SU-DHL-6 (cell line): ENCODE measurements around the gene TBC1D16.

Source experiments
- H2AFZ ChIP-seq: fragments of 200-600 bp; sonication (generic); 2 replicates; pipeline ENCODE4 v1.6.1; 2014; ENCODE audit warnings: low read depth, mild to moderate bottlenecking, moderate library complexity, mixed read lengths, antibody characterized with exemption, low read length; ENCODE audit not compliant: severe bottlenecking
- H3F3A ChIP-seq: fragments of 200-600 bp; shearing (Covaris generic); 2 replicates; pipeline ENCODE4 v1.6.0; 2016; ENCODE audit warnings: antibody characterized with exemption, mild to moderate bottlenecking; ENCODE audit not compliant: insufficient read depth
- H3K27ac ChIP-seq: fragments of 200-600 bp; sonication (generic); 2 replicates; pipeline ENCODE4 v1.5.1; 2016; ENCODE audit warnings: low read depth, mild to moderate bottlenecking, low read length, moderate library complexity, mixed read lengths
- H3K27me3 ChIP-seq: fragments of 200-600 bp; sonication (generic), shearing (Covaris generic); 2 replicates; pipeline ENCODE4 v1.6.0; 2014; ENCODE audit warnings: mild to moderate bottlenecking, low read length
- H3K36me3 ChIP-seq: fragments of 200-600 bp; sonication (generic); 2 replicates; pipeline ENCODE4 v1.6.1; 2014; ENCODE audit warnings: mild to moderate bottlenecking, low read length, mixed read lengths
- H3K4me2 ChIP-seq: fragments of 300-600, 200-600 bp; shearing (Covaris generic), sonication (generic); 2 replicates; pipeline ENCODE4 v1.6.0; 2014; ENCODE audit warnings: low read length, low read depth, mild to moderate bottlenecking; ENCODE audit not compliant: poor library complexity, severe bottlenecking
- H3K4me3 ChIP-seq: fragments of 200-600 bp; sonication (generic); 2 replicates; pipeline ENCODE4 v1.5.1; 2014; ENCODE audit warnings: antibody characterized with exemption, low read length, mild to moderate bottlenecking, mixed read lengths; ENCODE audit not compliant: insufficient read depth, poor library complexity, severe bottlenecking
- H3K79me2 ChIP-seq: fragments of 200-600 bp; sonication (generic); 2 replicates; pipeline ENCODE4 v1.6.1; 2014; ENCODE audit warnings: mild to moderate bottlenecking, low read length, moderate library complexity; ENCODE audit not compliant: insufficient read depth
- H3K9ac ChIP-seq: fragments of 200-600 bp; sonication (generic); 2 replicates; pipeline ENCODE4 v1.7.0; 2014; ENCODE audit warnings: mild to moderate bottlenecking, low read length
- H3K9me2 ChIP-seq: fragments of 200-600 bp; sonication (generic); replicated peaks from 2 replicates; pipeline ENCODE4 v1.6.1; 2014; ENCODE audit warnings: low read length; ENCODE audit not compliant: insufficient read depth
- H3K9me3 ChIP-seq: fragments of 200-600 bp; sonication (generic); 2 replicates; pipeline ENCODE4 v1.6.1; 2014; ENCODE audit warnings: low read length, mixed read lengths; ENCODE audit not compliant: insufficient read depth
- H4K20me1 ChIP-seq: fragments of 200-600 bp; sonication (generic); 2 replicates; pipeline ENCODE4 v1.6.1; 2014; ENCODE audit warnings: low read depth, mild to moderate bottlenecking, antibody characterized with exemption, low read length, moderate library complexity, mixed read lengths
- EZH2phosphoT487 ChIP-seq: fragments of 200-600 bp; sonication (generic), shearing (Covaris generic); conservative IDR thresholded peaks from 2 replicates; pipeline ENCODE4 v1.6.1; 2018; ENCODE audit warnings: mild to moderate bottlenecking, antibody characterized with exemption, low read length, moderate library complexity, mixed read lengths
- TF ChIP-seq, protein P1 (sequence below): fragments of 200-600 bp; sonication (generic); IDR thresholded peaks from one replicate; pipeline ENCODE4 v1.5.1; 2017; ENCODE audit warnings: antibody characterized with exemption, mild to moderate bottlenecking, low read length, moderate library complexity; ENCODE audit not compliant: insufficient read depth, poor library complexity, severe bottlenecking

TBC1D16 gene

DNA sequence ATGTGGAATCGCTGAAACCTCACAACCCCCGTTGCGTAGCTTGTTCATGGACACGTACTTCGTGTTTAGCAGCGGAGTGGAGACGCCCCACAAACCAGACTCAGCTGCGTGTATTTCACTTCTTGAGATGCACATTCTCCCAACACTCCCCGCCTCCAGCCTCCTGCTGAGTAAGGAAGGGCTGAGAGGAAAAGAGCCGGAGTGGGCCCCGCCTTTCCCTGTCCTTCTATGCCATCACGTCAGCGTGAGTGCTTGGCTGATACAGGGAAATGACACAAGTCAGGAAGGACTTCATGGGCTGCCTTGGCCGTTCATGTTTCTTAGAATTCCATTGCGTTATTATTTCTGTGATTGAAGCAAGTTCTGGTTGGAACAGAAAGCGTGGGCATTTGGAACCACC is 127.8 kb downstream of the TBC1D16 start:
- Histone ChIP-seq H3K27ac (no peak overlapping the region), H3K4me2 (no peak overlapping the region), H3K9me3 (no peaks in the 10 kb centered on the region), H3K4me3 (no peak overlapping the region), H4K20me1 (no peaks in the 10 kb centered on the region), H3F3A (no peaks in the 10 kb centered on the region), H3K36me3 (no peaks in the 10 kb centered on the region), H3K79me2 (no peaks in the 10 kb centered on the region), H2AFZ (no peak overlapping the region), H3K9ac (no peak overlapping the region), H3K27me3 (no peaks in the 10 kb centered on the region), H3K9me2 (no peaks in the 10 kb centered on the region)
- TF ChIP-seq, protein P1, sequence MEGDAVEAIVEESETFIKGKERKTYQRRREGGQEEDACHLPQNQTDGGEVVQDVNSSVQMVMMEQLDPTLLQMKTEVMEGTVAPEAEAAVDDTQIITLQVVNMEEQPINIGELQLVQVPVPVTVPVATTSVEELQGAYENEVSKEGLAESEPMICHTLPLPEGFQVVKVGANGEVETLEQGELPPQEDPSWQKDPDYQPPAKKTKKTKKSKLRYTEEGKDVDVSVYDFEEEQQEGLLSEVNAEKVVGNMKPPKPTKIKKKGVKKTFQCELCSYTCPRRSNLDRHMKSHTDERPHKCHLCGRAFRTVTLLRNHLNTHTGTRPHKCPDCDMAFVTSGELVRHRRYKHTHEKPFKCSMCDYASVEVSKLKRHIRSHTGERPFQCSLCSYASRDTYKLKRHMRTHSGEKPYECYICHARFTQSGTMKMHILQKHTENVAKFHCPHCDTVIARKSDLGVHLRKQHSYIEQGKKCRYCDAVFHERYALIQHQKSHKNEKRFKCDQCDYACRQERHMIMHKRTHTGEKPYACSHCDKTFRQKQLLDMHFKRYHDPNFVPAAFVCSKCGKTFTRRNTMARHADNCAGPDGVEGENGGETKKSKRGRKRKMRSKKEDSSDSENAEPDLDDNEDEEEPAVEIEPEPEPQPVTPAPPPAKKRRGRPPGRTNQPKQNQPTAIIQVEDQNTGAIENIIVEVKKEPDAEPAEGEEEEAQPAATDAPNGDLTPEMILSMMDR, result no peak
- no peak for TF ChIP-seq EZH2phosphoT487

DNA sequence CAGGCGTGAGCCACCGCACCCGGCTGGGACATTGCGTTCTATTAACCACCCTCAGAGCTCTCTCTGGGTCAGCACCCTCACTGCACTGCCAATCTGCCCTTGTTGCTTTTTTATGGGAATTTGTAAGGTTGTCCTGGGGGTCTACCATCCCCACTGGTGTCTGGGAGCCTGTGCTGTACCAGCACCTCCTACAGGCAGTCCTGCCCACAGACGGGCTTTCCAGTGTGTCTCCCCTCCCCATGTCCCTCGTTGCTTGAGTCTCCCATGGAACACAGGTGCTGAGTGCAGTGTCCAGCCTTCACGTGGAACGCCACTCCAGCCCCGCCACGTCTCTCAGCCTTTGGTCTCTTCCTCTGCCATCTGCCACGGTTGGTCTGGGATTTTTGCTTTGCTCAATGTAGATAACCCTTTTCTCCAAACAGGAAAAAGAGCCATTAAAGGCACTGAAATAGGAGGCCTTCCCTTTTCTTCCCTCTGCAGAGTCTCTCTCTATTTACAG is 128.4 kb downstream of the TBC1D16 start:
- H3K4me2 ChIP-seq, result no peak overlapping the region
- no peaks in the 10 kb centered on the region for H3K36me3 ChIP-seq
- H3K9me3 ChIP-seq, result no peaks in the 10 kb centered on the region
- TF ChIP-seq, protein P1, result no peak
- TF ChIP-seq EZH2phosphoT487, result no peak
- no peak overlapping the region for H3K27ac ChIP-seq
- H2AFZ ChIP-seq, result no peak overlapping the region
- no peaks in the 10 kb centered on the region for H3K79me2 ChIP-seq
- H3K4me3 ChIP-seq, result no peak overlapping the region
- no peak overlapping the region for H3K9ac ChIP-seq
- H3F3A ChIP-seq, result no peaks in the 10 kb centered on the region
- no peaks in the 10 kb centered on the region for H3K27me3 ChIP-seq
- no peaks in the 10 kb centered on the region for H4K20me1 ChIP-seq
- H3K9me2 ChIP-seq, result no peaks in the 10 kb centered on the region

DNA sequence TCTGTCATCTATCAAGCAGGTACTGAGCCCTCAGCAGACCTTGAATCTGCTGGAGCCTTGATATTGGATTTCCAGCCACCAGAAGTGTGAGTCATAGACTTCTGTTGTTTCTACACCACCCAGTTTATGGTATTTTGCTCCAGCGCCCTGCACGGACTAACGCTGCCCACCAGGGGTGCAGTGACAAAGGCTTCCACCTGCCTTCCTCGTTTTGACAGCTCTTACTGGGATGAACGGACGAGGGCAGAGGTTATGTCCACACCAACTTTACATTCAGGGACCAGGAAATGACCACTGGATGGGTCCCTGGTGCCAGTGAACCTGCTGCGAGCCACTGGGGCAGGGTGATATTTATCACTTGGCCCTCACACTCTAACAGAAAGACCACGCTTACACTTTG is 129.8 kb downstream of the TBC1D16 start:
- Histone ChIP-seq H3K9me3 (no peaks in the 10 kb centered on the region), H3K4me2 (no peak overlapping the region), H3K9me2 (no peaks in the 10 kb centered on the region), H4K20me1 (no peaks in the 10 kb centered on the region), H3K36me3 (no peaks in the 10 kb centered on the region), H2AFZ (no peak overlapping the region), H3K27me3 (no peaks in the 10 kb centered on the region), H3F3A (no peaks in the 10 kb centered on the region), H3K4me3 (no peak overlapping the region), H3K27ac (no peak overlapping the region), H3K79me2 (no peaks in the 10 kb centered on the region), H3K9ac (no peak overlapping the region)
- TF ChIP-seq EZH2phosphoT487, result no peak
- TF ChIP-seq, protein P1, result no peak
